SK-N-SH (cell line): Measurements from ENCODE around the gene DENND2D. TPM values are rescaled to one million over a fixed set of nuclear protein-coding genes. Genes with fewer than 3 reads are reported as not detected.

Experiments
- CTCF ChIA-PET: fragments of 300-600, 350-600 bp; formaldehyde crosslinking; extraction: SDS; loops from one replicate; lab custom pipeline; 2021; lab: Yijun Ruan, JAX
- POLR2A ChIA-PET: fragments of 350-600 bp; sonication (Branson Sonifier 250); formaldehyde crosslinking; extraction: SDS; loops from one replicate; lab custom pipeline; 2020; ENCODE audit warnings: antibody characterized with exemption, inconsistent platforms; lab: Yijun Ruan, JAX
- DNase-seq: peaks from one replicate; pipeline ENCODE4 v3.0.0; 2012
- H2AFZ ChIP-seq: fragments of 200-600 bp; sonication (generic); 2 replicates; pipeline ENCODE4 v1.8.1; 2016; ENCODE audit warnings: antibody characterized with exemption, mild to moderate bottlenecking, low read depth
- H3F3A ChIP-seq: fragments of 200-600 bp; sonication (generic); replicated peaks from 2 replicates; pipeline ENCODE3; 2016; ENCODE audit warnings: antibody characterized with exemption, mild to moderate bottlenecking; ENCODE audit not compliant: insufficient read depth
- H3K27ac ChIP-seq, 2 experiments: fragments of 200-500 bp in 1 of 2; fragments of 200-600 bp in 1 of 2; sonication (Bioruptor generic) in 1 of 2; sonication (generic), shearing (Covaris generic) in 1 of 2; 2 replicates each; pipeline versions ENCODE4 v1.5.1 to v1.6.1; 2014 to 2016; ENCODE audit warnings: low read depth in 2 of 2, inconsistent platforms in 1 of 2, low read length in 1 of 2, mild to moderate bottlenecking in 1 of 2, mixed read lengths in 1 of 2
- H3K27me3 ChIP-seq: fragments of 200-600 bp; sonication (generic), shearing (Covaris generic); 2 replicates; pipeline ENCODE4 v1.6.1; 2016; ENCODE audit warnings: mixed run types; ENCODE audit not compliant: insufficient read depth
- H3K36me3 ChIP-seq, 2 experiments: fragments of 200-500 bp in 1 of 2; fragments of 200-600 bp in 1 of 2; sonication (Bioruptor generic) in 1 of 2; sonication (generic) in 1 of 2; replicated peaks in 1 of 2; 2 replicates each; pipeline versions ENCODE3 to v1.5.1; 2014 to 2016; ENCODE audit warnings: low read length in 1 of 2, mild to moderate bottlenecking in 1 of 2; ENCODE audit not compliant: insufficient read depth in 2 of 2, control insufficient read depth in 1 of 2
- H3K4me1 ChIP-seq, 2 experiments: fragments of 200-500 bp in 1 of 2; fragments of 200-600 bp in 1 of 2; sonication (Bioruptor generic) in 1 of 2; sonication (generic), shearing (Covaris generic) in 1 of 2; 2 replicates each; pipeline versions ENCODE4 v1.5.1 to v1.6.1; 2014 to 2016; ENCODE audit warnings: low read depth in 1 of 2, low read length in 1 of 2, mixed run types in 1 of 2; ENCODE audit not compliant: insufficient read depth in 2 of 2, control insufficient read depth in 1 of 2
- H3K4me2 ChIP-seq: fragments of 200-600 bp; sonication (generic), shearing (Covaris generic); 2 replicates; pipeline ENCODE4 v1.6.1; 2017; ENCODE audit warnings: mixed run types
- H3K4me3 ChIP-seq, 2 experiments: fragments of 200-500 bp in 1 of 2; fragments of 200-600 bp in 1 of 2; sonication (Bioruptor generic) in 1 of 2; sonication (generic), shearing (Covaris generic) in 1 of 2; 2 replicates each; pipeline versions ENCODE4 v1.5.1 to v1.8.1; 2014 to 2016; ENCODE audit warnings: low read depth in 2 of 2, inconsistent platforms in 1 of 2, low read length in 1 of 2, mild to moderate bottlenecking in 1 of 2, mixed read lengths in 1 of 2, moderate library complexity in 1 of 2
- H3K79me2 ChIP-seq: fragments of 200-600 bp; sonication (generic); 2 replicates; pipeline ENCODE4 v1.8.1; 2017; ENCODE audit warnings: mild to moderate bottlenecking; ENCODE audit not compliant: insufficient read depth
- H3K9ac ChIP-seq: fragments of 200-600 bp; sonication (generic); 2 replicates; pipeline ENCODE4 v1.6.1; 2017; ENCODE audit warnings: mixed run types
- H3K9me2 ChIP-seq: fragments of 200-600 bp; sonication (generic); 2 replicates; pipeline ENCODE4 v1.6.1; 2017; ENCODE audit warnings: mixed run types
- H3K9me3 ChIP-seq: fragments of 200-600 bp; sonication (generic); 2 replicates; pipeline ENCODE4 v1.6.1; 2017; ENCODE audit warnings: mixed run types, mild to moderate bottlenecking, moderate library complexity
- H4K20me1 ChIP-seq: fragments of 200-600 bp; sonication (generic); 2 replicates; pipeline ENCODE4 v1.6.1; 2017; ENCODE audit warnings: mild to moderate bottlenecking, mixed run types; ENCODE audit not compliant: insufficient read depth
- CHD2 ChIP-seq: fragments of 150-350 bp; IDR thresholded peaks from 2 replicates; pipeline ENCODE4 v1.6.1; 2018; ENCODE audit warnings: low read length; ENCODE audit not compliant: partially characterized antibody
- FOXJ3 ChIP-seq: sonication (generic); formaldehyde crosslinking; IDR thresholded peaks from 2 replicates; pipeline ENCODE4 v1.5.1; 2020; ENCODE audit warnings: mild to moderate bottlenecking, missing genetic modification reagents
- GABPA ChIP-seq: IDR thresholded peaks from 2 replicates; pipeline ENCODE4 v1.4.0; 2012; ENCODE audit warnings: low read depth, mild to moderate bottlenecking
- IRF3 ChIP-seq: fragments of 150-350 bp; IDR thresholded peaks from 2 replicates; pipeline ENCODE4 v1.6.1; 2016; ENCODE audit warnings: mild to moderate bottlenecking, low read depth, low read length
- MAX ChIP-seq: IDR thresholded peaks from 2 replicates; pipeline ENCODE4 v1.4.0; 2012; ENCODE audit warnings: low read depth
- MEF2A ChIP-seq: IDR thresholded peaks from 2 replicates; pipeline ENCODE4 v1.4.0; 2012; ENCODE audit warnings: low read depth, borderline replicate concordance
- POLR2AphosphoS5 ChIP-seq: IDR thresholded peaks from 2 replicates; pipeline ENCODE4 v1.6.1; 2012; ENCODE audit warnings: low read depth, low read length
- RCOR1 ChIP-seq: fragments of 150-350 bp; IDR thresholded peaks from 2 replicates; pipeline ENCODE4 v1.6.1; 2017; ENCODE audit warnings: antibody characterized with exemption, low read length
- REST ChIP-seq: IDR thresholded peaks from 2 replicates; pipeline ENCODE4 v1.6.1; 2012; ENCODE audit warnings: mild to moderate bottlenecking, low read depth, low read length, moderate library complexity
- RXRA ChIP-seq: IDR thresholded peaks from 2 replicates; pipeline ENCODE4 v1.4.0; 2012; ENCODE audit warnings: low read depth, mild to moderate bottlenecking, borderline replicate concordance
- SMC3 ChIP-seq: IDR thresholded peaks from 2 replicates; pipeline ENCODE4 v1.6.1; 2012; ENCODE audit warnings: low read depth, low read length, improper control_type of control experiment
- TCF12 ChIP-seq: IDR thresholded peaks from 2 replicates; pipeline ENCODE4 v1.4.0; 2012
- USF2 ChIP-seq: fragments of 150-350 bp; IDR thresholded peaks from 2 replicates; pipeline ENCODE4 v1.6.1; 2017; ENCODE audit warnings: antibody characterized with exemption, low read length, low read depth, borderline replicate concordance
- YY1 ChIP-seq: IDR thresholded peaks from 2 replicates; pipeline ENCODE4 v1.4.0; 2012; ENCODE audit warnings: low read depth, mild to moderate bottlenecking
- WGBS: methylation state at CpG from one replicate; pipeline ENCODE4 v1.1.6; 2017; ENCODE audit warnings: low lambda C conversion rate; 5-methylcytosine and 5-hydroxymethylcytosine counted together
- polyA plus RNA-seq, 3 experiments: library from polyadenylated mRNA; depleted of rRNA; stranded (reverse); fragments of >200 nt; gene quantifications; 2 replicates each; pipeline ENCODE4 v1.2.3, GENCODE V29; 2012
- TF ChIP-seq, protein P1 (sequence below): IDR thresholded peaks from 2 replicates; pipeline ENCODE4 v1.4.0; 2012; ENCODE audit warnings: low read depth, borderline replicate concordance

Gene DENND2D
- polyA plus RNA-seq, 1 of the 3 experiments (the other 2 are of a cell fraction) = 1.3 TPM

GRCh38 chr1:111201275-111202090, 1.0 kb upstream of the DENND2D start:
- Histone ChIP-seq H3K4me3 (no peak overlapping the region), H3K9ac (no peak overlapping the region), H3F3A (no peaks in the 10 kb centered on the region), H3K4me1 (no peaks in the 10 kb centered on the region; a peak in 1 of 4 replicates), H3K27me3 (no peaks in the 10 kb centered on the region), H3K79me2 (no peaks in the 10 kb centered on the region), H3K4me2 (no peak overlapping the region), H3K9me2 (no peaks in the 10 kb centered on the region), H2AFZ (no peak overlapping the region), H3K9me3 (no peaks in the 10 kb centered on the region), H3K36me3 (no peaks in the 10 kb centered on the region), H4K20me1 (no peaks in the 10 kb centered on the region), H3K27ac (no peak overlapping the region)
- ChIA-PET CTCF (interaction anchor here (0.9 to 1.4 kb wide), 3 partner anchors 14 to 199 kb away, joined by 3 to 4 read pairs (median 4); no protein-coding TSS in a partner anchor), POLR2A (no interaction called here)
- 74% methylated on average over 3 of the region's 5 CpGs for WGBS
- no peak for TF ChIP-seq RCOR1
- no peak for TF ChIP-seq REST
- TF ChIP-seq, protein P1, sequence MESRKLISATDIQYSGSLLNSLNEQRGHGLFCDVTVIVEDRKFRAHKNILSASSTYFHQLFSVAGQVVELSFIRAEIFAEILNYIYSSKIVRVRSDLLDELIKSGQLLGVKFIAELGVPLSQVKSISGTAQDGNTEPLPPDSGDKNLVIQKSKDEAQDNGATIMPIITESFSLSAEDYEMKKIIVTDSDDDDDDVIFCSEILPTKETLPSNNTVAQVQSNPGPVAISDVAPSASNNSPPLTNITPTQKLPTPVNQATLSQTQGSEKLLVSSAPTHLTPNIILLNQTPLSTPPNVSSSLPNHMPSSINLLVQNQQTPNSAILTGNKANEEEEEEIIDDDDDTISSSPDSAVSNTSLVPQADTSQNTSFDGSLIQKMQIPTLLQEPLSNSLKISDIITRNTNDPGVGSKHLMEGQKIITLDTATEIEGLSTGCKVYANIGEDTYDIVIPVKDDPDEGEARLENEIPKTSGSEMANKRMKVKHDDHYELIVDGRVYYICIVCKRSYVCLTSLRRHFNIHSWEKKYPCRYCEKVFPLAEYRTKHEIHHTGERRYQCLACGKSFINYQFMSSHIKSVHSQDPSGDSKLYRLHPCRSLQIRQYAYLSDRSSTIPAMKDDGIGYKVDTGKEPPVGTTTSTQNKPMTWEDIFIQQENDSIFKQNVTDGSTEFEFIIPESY = no peak
- no peak for TF ChIP-seq FOXJ3
- TF ChIP-seq USF2 = no peak
- TF ChIP-seq MEF2A = no peak
- no peak for TF ChIP-seq IRF3
- TF ChIP-seq MAX = no peak
- no peak for TF ChIP-seq TCF12
- TF ChIP-seq RXRA = no peak
- no peak for TF ChIP-seq SMC3
- no peak for TF ChIP-seq CHD2
- no peak for TF ChIP-seq GABPA
- TF ChIP-seq POLR2AphosphoS5 = no peak
- no peak for TF ChIP-seq YY1
- peak; percentile 51 for DNase-seq
